GM12892 (cell line): ENCODE results near the gene SLCO4A1.

Experiments used
- DNase-seq: peaks from one replicate; pipeline ENCODE4 v3.0.0; 2011; ENCODE audit not compliant: insufficient read length
- FAIRE-seq: peaks from 2 replicates; lab custom pipeline; 2011; peaks lifted over from hg19 to GRCh38; lab: Jason Lieb, UNC
- POLR2A ChIP-seq: IDR thresholded peaks from 2 replicates; pipeline ENCODE4 v1.6.1; 2011; ENCODE audit warnings: low read depth, low read length, control low read depth
- POLR2AphosphoS5 ChIP-seq: IDR thresholded peaks from 2 replicates; pipeline ENCODE4 v1.6.1; 2011; ENCODE audit warnings: low read depth, low read length, control low read depth
- TAF1 ChIP-seq: IDR thresholded peaks from 2 replicates; pipeline ENCODE4 v1.6.1; 2011; ENCODE audit warnings: low read depth, mild to moderate bottlenecking, control low read depth, low read length, borderline replicate concordance

The SLCO4A1 gene

GRCh38 chr20:62641321-62642050 is 817 bp upstream of the SLCO4A1 start:
- FAIRE-seq (no peak), DNase-seq (no peak)
- TF ChIP-seq POLR2AphosphoS5 (no peak), TAF1 (no peak), POLR2A (no peak)

GRCh38 chr20:62642666-62643520 is 590 bp downstream of the SLCO4A1 start:
- peak; percentile 27 for FAIRE-seq
- TF ChIP-seq POLR2AphosphoS5 (no peak), POLR2A (no peak), TAF1 (no peak)
- peak; percentile 68 for DNase-seq

GRCh38 chr20:62643521-62644043 is 1.3 kb downstream of the SLCO4A1 start:
- DNase-seq (no peak), FAIRE-seq (peak; percentile 83)
- no peak for TF ChIP-seq POLR2AphosphoS5
- no peak for TF ChIP-seq POLR2A
- no peak for TF ChIP-seq TAF1

- TF ChIP-seq POLR2AphosphoS5, result no peak
- no peak for TF ChIP-seq TAF1
- no peak for TF ChIP-seq POLR2A
- DNase-seq (no peak), FAIRE-seq (no peak)
Measured at GRCh38 chr20:62644044-62644795, 1.9 kb downstream of the SLCO4A1 start.

GRCh38 chr20:62644802-62645496 is 2.6 kb downstream of the SLCO4A1 start:
- TF ChIP-seq TAF1, result no peak
- TF ChIP-seq POLR2AphosphoS5, result no peak
- TF ChIP-seq POLR2A, result no peak; the same call in 1 of the 2 replicates
- FAIRE-seq (peak; percentile 63), DNase-seq (no peak)

GRCh38 chr20:62645613-62646012 is 3.3 kb downstream of the SLCO4A1 start:
- FAIRE-seq (no peak), DNase-seq (no peak)
- TF ChIP-seq TAF1, result no peak
- no peak for TF ChIP-seq POLR2A
- TF ChIP-seq POLR2AphosphoS5, result no peak

- no peak for FAIRE-seq
Measured at GRCh38 chr20:62646851-62647520, 4.7 kb downstream of the SLCO4A1 start.

GRCh38 chr20:62647521-62648317 is 5.4 kb downstream of the SLCO4A1 start:
- DNase-seq (no peak), FAIRE-seq (no peak)
- TF ChIP-seq POLR2AphosphoS5, result no peak

More at GRCh38 chr20:62646851-62647520, 4.7 kb downstream of the SLCO4A1 start:
- DNase-seq, result no peak
- peak; percentile 62; the same call in 1 of the 2 replicates for TF ChIP-seq POLR2A
- TF ChIP-seq TAF1, result no peak
- 0 out of 2 replicates have a peak, but pooled peaks have one; percentile 23 for TF ChIP-seq POLR2AphosphoS5

GRCh38 chr20:62648318-62648995 is 6.2 kb downstream of the SLCO4A1 start:
- TF ChIP-seq POLR2A (no peak; the same call in 1 of the 2 replicates), TAF1 (no peak), POLR2AphosphoS5 (no peak; the same call in 1 of the 2 replicates)
- DNase-seq (no peak), FAIRE-seq (no peak)
